ENCODE results near the gene HSPA5. TPM values are rescaled to one million over a fixed set of nuclear protein-coding genes. Genes with fewer than 3 reads are reported as not detected.

Gene HSPA5
- total RNA-seq, 2 experiments from 2014 or later = 136 to 138 TPM

Other genes starting within 250 kb of the HSPA5 start
- 10 to 100 TPM in 1 of 2 experiments, 1 to 10 TPM in 1; 9.6 to 11.8 TPM for gene SCAI, start 97.8 kb downstream of the HSPA5 start, total RNA-seq
- 10 to 100 TPM; 43.6 to 46.3 TPM for gene PPP6C, start 51.5 kb downstream of the HSPA5 start, total RNA-seq
- 10 to 100 TPM; 18.4 to 19.8 TPM for gene RABEPK, start 40.8 kb downstream of the HSPA5 start, total RNA-seq
- 10 to 100 TPM; 38.1 to 40.0 TPM for gene GAPVD1, start 20.5 kb upstream of the HSPA5 start, total RNA-seq